Measurements from ENCODE around the gene FARP2. TPM values are rescaled to one million over a fixed set of nuclear protein-coding genes. Genes with fewer than 3 reads are reported as not detected.

The FARP2 gene
- total RNA-seq, 6 donors from 2014 or later = 33.4 to 96.4 (median 42.2) TPM

DNA sequence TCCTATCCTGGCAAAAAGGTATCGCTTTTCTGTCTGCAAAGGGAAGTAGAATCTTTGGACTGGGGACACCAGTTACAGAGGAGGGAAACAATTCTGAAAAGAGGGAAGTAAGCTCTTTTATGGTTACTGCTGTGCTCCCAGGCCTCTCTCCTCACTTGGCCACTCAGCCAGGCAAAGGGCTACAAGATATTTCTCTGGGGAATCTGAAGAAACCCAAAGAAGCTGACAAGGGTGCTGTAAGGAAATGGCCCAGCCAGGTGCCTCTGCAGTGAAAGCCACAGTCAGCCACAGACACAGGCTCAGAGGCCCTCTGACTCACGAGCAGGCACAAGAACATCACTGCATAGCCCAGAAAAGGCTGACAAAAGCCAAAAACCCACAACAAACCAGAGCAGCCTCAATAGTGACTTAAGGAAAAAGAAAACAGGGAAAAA, 46.4 kb upstream of the FARP2 start:
- WGBS, 2 donors = 42 to 79% methylated on average over 2 of the region's 2 CpGs
- H3K27me3 ChIP-seq = no peaks in the 10 kb centered on the region
- no peak overlapping the region for H3K27ac ChIP-seq
- no peak overlapping the region for H3K4me3 ChIP-seq
- H3K36me3 ChIP-seq = no peaks in the 10 kb centered on the region
- no peak for TF ChIP-seq POLR2A (IDR thresholded peaks at IDR 0.05)
- no peak for TF ChIP-seq POLR2AphosphoS5 (IDR thresholded peaks at IDR 0.05)
- TF ChIP-seq CTCF (IDR thresholded peaks at IDR 0.05) = no peak
- no peak for TF ChIP-seq EP300 (IDR thresholded peaks at IDR 0.05)
- ATAC-seq (ENCODE audit: low FRiP score in 2 of 2) (peak in 1 of 2 donors; percentile 45), DNase-seq (no peak)
- H3K9me3 ChIP-seq = no peaks in the 10 kb centered on the region
- peaks cover 16 to 31% (median 23%) of the 10 kb centered on the region in 4 donors for H3K4me1 ChIP-seq

- Histone ChIP-seq H3K9me3 (no peaks in the 10 kb centered on the region), H3K27ac (no peak overlapping the region), H3K4me1 (peaks cover 16 to 31% (median 23%) of the 10 kb centered on the region in 4 donors), H3K27me3 (no peaks in the 10 kb centered on the region), H3K36me3 (no peaks in the 10 kb centered on the region), H3K4me3 (no peak overlapping the region)
- ATAC-seq (ENCODE audit: low FRiP score in 2 of 2) (no peak), DNase-seq (no peak)
- WGBS, 2 donors = 92 to 95% methylated on average over 13 of the region's 13 CpGs
- TF ChIP-seq EP300 (IDR thresholded peaks at IDR 0.05) (no peak), POLR2AphosphoS5 (IDR thresholded peaks at IDR 0.05) (no peak), POLR2A (IDR thresholded peaks at IDR 0.05) (no peak), CTCF (IDR thresholded peaks at IDR 0.05) (no peak)
Observed at GRCh38 chr2:241310917-241311566, 45.0 kb upstream of the FARP2 start.

- 76 to 78% methylated on average over 4 of the region's 4 CpGs for WGBS, 2 donors
- H3K36me3 ChIP-seq = no peaks in the 10 kb centered on the region
- no peaks in the 10 kb centered on the region for H3K27me3 ChIP-seq
- H3K4me3 ChIP-seq = no peak overlapping the region
- H3K9me3 ChIP-seq = no peaks in the 10 kb centered on the region
- H3K4me1 ChIP-seq = peaks cover 20 to 37% (median 27%) of the 10 kb centered on the region in 4 donors
- ATAC-seq (ENCODE audit: low FRiP score in 2 of 2) = no peak
- TF ChIP-seq EP300 (IDR thresholded peaks at IDR 0.05) = no peak
- no peak for TF ChIP-seq POLR2AphosphoS5 (IDR thresholded peaks at IDR 0.05)
- TF ChIP-seq CTCF (IDR thresholded peaks at IDR 0.05) = no peak
- TF ChIP-seq POLR2A (IDR thresholded peaks at IDR 0.05) = no peak
- DNase-seq = no peak
- H3K27ac ChIP-seq = no peak overlapping the region
Observed at GRCh38 chr2:241312082-241312481, 44.0 kb upstream of the FARP2 start.

DNA sequence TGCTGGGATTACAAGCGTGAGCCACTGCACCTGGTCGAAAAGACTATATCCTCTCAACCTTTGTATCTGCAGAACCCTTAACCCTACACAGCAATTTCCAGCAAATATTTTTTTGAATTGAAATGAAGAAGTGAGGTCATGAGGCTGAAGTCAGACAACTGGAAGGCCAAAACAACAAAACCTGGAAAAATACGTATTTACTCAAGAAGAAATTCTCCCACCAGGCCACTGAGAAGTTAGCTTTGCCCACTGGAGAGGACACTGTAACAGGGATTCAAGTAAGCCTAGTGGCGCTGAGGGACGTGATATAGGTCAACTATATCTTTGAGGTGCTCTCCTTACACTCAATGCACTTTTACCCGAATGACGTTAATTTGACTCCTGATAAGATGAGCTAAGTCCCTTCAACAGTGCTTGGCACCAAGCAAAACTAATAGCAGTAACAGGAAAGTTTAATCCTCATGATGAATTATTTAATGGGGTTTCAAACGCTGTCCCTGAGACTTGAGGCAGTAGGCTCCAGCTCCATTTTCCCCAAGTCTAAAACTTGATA, 42.5 kb upstream of the FARP2 start:
- DNase-seq = no peak
- WGBS, 2 donors = 92 to 93% methylated on average over 8 of the region's 8 CpGs
- peak overlapping the region in 2 of 4 donors; percentile 99 to 100 for H3K27ac ChIP-seq

More for the DNA sequence above, 42.5 kb upstream of the FARP2 start:
- H3K27me3 ChIP-seq = no peaks in the 10 kb centered on the region
- ATAC-seq (ENCODE audit: low FRiP score in 2 of 2) = no peak
- no peaks in the 10 kb centered on the region for H3K36me3 ChIP-seq
- H3K4me3 ChIP-seq = no peak overlapping the region
- H3K4me1 ChIP-seq = peaks cover 36 to 53% (median 42%) of the 10 kb centered on the region in 4 donors
- H3K9me3 ChIP-seq = no peaks in the 10 kb centered on the region
- no peak for TF ChIP-seq CTCF (IDR thresholded peaks at IDR 0.05)
